Left lung (tissue), 10 donors: ENCODE results near the gene HERPUD1. TPM values are rescaled to one million over a fixed set of nuclear protein-coding genes. Genes with fewer than 3 reads are reported as not detected.

ENCODE experiments used
- ATAC-seq: fragments of 200-7000 bp; cut with Tn5 transposase; one replicate; pipeline ENCODE4 v1.9.1; 2020; ENCODE audit warnings: moderate library complexity
- DNase-seq, 4 donors: peaks; one replicate each; pipeline ENCODE4 v3.0.0-alpha.2; 2013 to 2020
- H3K27ac ChIP-seq, 2 donors: fragments of 200-600 bp; sonication (generic) in 1 of 2; one replicate each; pipeline versions ENCODE4 v1.5.0 to v1.8.0; 2020 to 2021
- H3K27me3 ChIP-seq, 2 donors: fragments of 200-600 bp; sonication (generic) in 1 of 2; one replicate each; pipeline versions ENCODE4 v1.5.0 to v1.8.0; 2020 to 2021
- H3K36me3 ChIP-seq, 2 donors: fragments of 200-600 bp; sonication (generic) in 1 of 2; one replicate each; pipeline versions ENCODE4 v1.5.0 to v1.8.0; 2020 to 2021
- H3K4me1 ChIP-seq, 2 donors: fragments of 200-600 bp; one replicate each; pipeline ENCODE4 v1.8.0; 2021
- H3K4me3 ChIP-seq, 2 donors: fragments of 200-600 bp; sonication (generic) in 1 of 2; one replicate each; pipeline versions ENCODE4 v1.5.0 to v1.8.0; 2020 to 2021; ENCODE audit warnings: mild to moderate bottlenecking in 1 of 2
- H3K9me3 ChIP-seq, 2 donors: fragments of 200-600 bp; sonication (generic) in 1 of 2; one replicate each; pipeline versions ENCODE4 v1.5.0 to v1.8.0; 2020 to 2021
- CTCF ChIP-seq, 2 donors: fragments of 200-600 bp; sonication (generic) in 1 of 2; IDR thresholded peaks; one replicate each; pipeline versions ENCODE4 v1.5.0 to v1.8.0; 2021; ENCODE audit warnings: antibody characterized with exemption in 2 of 2
- intact Hi-C, 2 donors: fragments of 100-400 bp; cut with DNase I; formaldehyde crosslinking; loops; one replicate each; pipeline versions ENCODE4 v1.11.2 to v1.14.2; 2022
- polyA plus RNA-seq, 6 donors: library from polyadenylated mRNA; unstranded; fragments of 120-200 nt; gene quantifications; one replicate each; pipeline ENCODE4 v1.2.1, GENCODE V29; 2013; ENCODE audit not compliant: insufficient read length in 6 of 6
- total RNA-seq, 2 donors: library from RNA; stranded (reverse); fragmentation: NEBNext Ultra II Directional; extraction: Animal tissue kit (Norgen Biotek cat#: 25700); gene quantifications; one replicate each; pipeline ENCODE4 v1.2.1, GENCODE V29; 2021
- donor health status: DM: no; HTN: yes; CAD: no.
- donor health status: DM: no; HTN: no; CAD: no.

HERPUD1 gene
- total and polyA plus RNA-seq, 8 donors = 99.6 to 155 (median 115) TPM

- Histone ChIP-seq H3K36me3 (peaks cover 9 to 61% of the 10 kb centered on the region in 2 donors), H3K4me1 (peaks cover 21 to 81% of the 10 kb centered on the region in 2 donors), H3K9me3 (no peaks in the 10 kb centered on the region), H3K4me3 (peak overlapping the region in 1 of 2 donors; percentile 98), H3K27me3 (no peaks in the 10 kb centered on the region), H3K27ac (peak overlapping the region in 1 of 2 donors; percentile 50)
- no peak for ATAC-seq
- no peak for DNase-seq
- no peak for TF ChIP-seq CTCF (IDR thresholded peaks at IDR 0.05)
- intact Hi-C loops = no loop called here
Measured at GRCh38 chr16:56935201-56935600, 3.3 kb downstream of the HERPUD1 start.

GRCh38 chr16:56936491-56936890, 4.5 kb downstream of the HERPUD1 start:
- H3K4me1 ChIP-seq = peaks cover 13 to 82% of the 10 kb centered on the region in 2 donors
- no peak for ATAC-seq
- peaks cover 9 to 74% of the 10 kb centered on the region in 2 donors for H3K36me3 ChIP-seq
- TF ChIP-seq CTCF (IDR thresholded peaks at IDR 0.05) = no peak
- H3K9me3 ChIP-seq = no peaks in the 10 kb centered on the region
- no peaks in the 10 kb centered on the region for H3K27me3 ChIP-seq
- peak overlapping the region in 1 of 2 donors; percentile 98 for H3K4me3 ChIP-seq
- no peak overlapping the region for H3K27ac ChIP-seq
- DNase-seq = no peak
- intact Hi-C loops = no loop called here

- ATAC-seq (no peak), DNase-seq (no peak)
- peak overlapping the region in 1 of 2 donors; percentile 98 for H3K4me3 ChIP-seq
- H3K27ac ChIP-seq = no peak overlapping the region
- no peak for TF ChIP-seq CTCF (IDR thresholded peaks at IDR 0.05)
- H3K36me3 ChIP-seq = peaks cover 9 to 79% of the 10 kb centered on the region in 2 donors
- peaks cover 13 to 79% of the 10 kb centered on the region in 2 donors for H3K4me1 ChIP-seq
- H3K9me3 ChIP-seq = no peaks in the 10 kb centered on the region
- H3K27me3 ChIP-seq = no peaks in the 10 kb centered on the region
- intact Hi-C loops = no loop called here
Measured at GRCh38 chr16:56936950-56937349, 5.0 kb downstream of the HERPUD1 start.

- H3K27ac ChIP-seq = no peak overlapping the region
- DNase-seq = no peak
- no peaks in the 10 kb centered on the region for H3K27me3 ChIP-seq
- ATAC-seq = peak; percentile 41
- H3K9me3 ChIP-seq = no peaks in the 10 kb centered on the region
- H3K36me3 ChIP-seq = peaks cover 9 to 93% of the 10 kb centered on the region in 2 donors
- intact Hi-C loops = no loop called here
- peak overlapping the region in 1 of 2 donors; percentile 1 for H3K4me3 ChIP-seq
- peaks cover 13 to 73% of the 10 kb centered on the region in 2 donors for H3K4me1 ChIP-seq
- TF ChIP-seq CTCF (IDR thresholded peaks at IDR 0.05) = no peak
Measured at GRCh38 chr16:56938664-56939513, 6.9 kb downstream of the HERPUD1 start.

GRCh38 chr16:56939801-56940200, 7.9 kb downstream of the HERPUD1 start:
- Histone ChIP-seq H3K4me3 (no peak overlapping the region), H3K27me3 (no peaks in the 10 kb centered on the region), H3K4me1 (peaks cover 13 to 64% of the 10 kb centered on the region in 2 donors), H3K27ac (no peak overlapping the region), H3K9me3 (no peaks in the 10 kb centered on the region), H3K36me3 (peaks cover 9 to 100% of the 10 kb centered on the region in 2 donors)
- ATAC-seq = peak; percentile 10
- DNase-seq = no peak
- no peak for TF ChIP-seq CTCF (IDR thresholded peaks at IDR 0.05)
- intact Hi-C loops = no loop called here
